ENCODE data around the gene ARMC9. TPM values are rescaled to one million over a fixed set of nuclear protein-coding genes. Genes with fewer than 3 reads are reported as not detected.

Gene ARMC9
- polyA plus RNA-seq, 4 donors, result 0.67 to 10.6 (median 3.5) TPM

DNA sequence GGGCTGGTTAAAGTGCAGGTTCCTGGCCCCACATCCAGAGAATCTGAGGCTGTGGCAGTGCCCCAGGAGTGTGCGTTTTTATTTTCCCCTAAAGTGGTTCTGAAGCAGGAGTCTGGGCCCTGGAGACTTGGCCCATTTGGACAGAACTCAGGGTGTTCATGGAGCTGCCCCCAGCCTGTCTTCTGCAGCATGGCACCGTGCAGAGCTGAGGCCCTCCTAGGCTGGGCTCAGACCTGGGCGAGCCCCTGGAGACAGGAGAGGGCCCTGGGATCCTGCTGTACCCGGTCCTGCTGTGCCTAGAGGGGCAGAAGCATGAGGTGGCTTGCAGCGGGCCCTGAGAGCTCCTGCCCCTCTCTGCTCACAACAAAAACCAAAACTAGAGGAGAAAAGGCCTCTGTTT, 138.3 kb downstream of the ARMC9 start:
- H3K27ac ChIP-seq (ENCODE audit: low read depth in 1 of 3, low read length in 2 of 3), result no peak overlapping the region
- H3K36me3 ChIP-seq (ENCODE audit: control insufficient read depth in 3 of 3, insufficient read depth in 2 of 3, low read depth in 1 of 3, low read length in 3 of 3), result peaks cover 0 to 26% (median 0%) of the 10 kb centered on the region in 3 donors
- DNase-seq, result no peak
- no peak overlapping the region for H3K4me3 ChIP-seq (ENCODE audit: low read depth in 1 of 3, low read length in 3 of 3)
- 90 to 92% (median 90%) methylated on average over 5 of the region's 5 CpGs for WGBS, 3 donors
- H3K9me3 ChIP-seq (ENCODE audit: control insufficient read depth in 2 of 2, insufficient read depth in 1 of 2, low read depth in 1 of 2, low read length in 1 of 2), result no peaks in the 10 kb centered on the region
- H3K4me1 ChIP-seq (ENCODE audit: control insufficient read depth in 3 of 3, insufficient read depth in 2 of 3, low read depth in 1 of 3, low read length in 2 of 3), result no peaks in the 10 kb centered on the region
- no peak for FAIRE-seq
- no peaks in the 10 kb centered on the region for H3K27me3 ChIP-seq (ENCODE audit: control insufficient read depth in 3 of 3, insufficient read depth in 3 of 3, low read length in 3 of 3)

DNA sequence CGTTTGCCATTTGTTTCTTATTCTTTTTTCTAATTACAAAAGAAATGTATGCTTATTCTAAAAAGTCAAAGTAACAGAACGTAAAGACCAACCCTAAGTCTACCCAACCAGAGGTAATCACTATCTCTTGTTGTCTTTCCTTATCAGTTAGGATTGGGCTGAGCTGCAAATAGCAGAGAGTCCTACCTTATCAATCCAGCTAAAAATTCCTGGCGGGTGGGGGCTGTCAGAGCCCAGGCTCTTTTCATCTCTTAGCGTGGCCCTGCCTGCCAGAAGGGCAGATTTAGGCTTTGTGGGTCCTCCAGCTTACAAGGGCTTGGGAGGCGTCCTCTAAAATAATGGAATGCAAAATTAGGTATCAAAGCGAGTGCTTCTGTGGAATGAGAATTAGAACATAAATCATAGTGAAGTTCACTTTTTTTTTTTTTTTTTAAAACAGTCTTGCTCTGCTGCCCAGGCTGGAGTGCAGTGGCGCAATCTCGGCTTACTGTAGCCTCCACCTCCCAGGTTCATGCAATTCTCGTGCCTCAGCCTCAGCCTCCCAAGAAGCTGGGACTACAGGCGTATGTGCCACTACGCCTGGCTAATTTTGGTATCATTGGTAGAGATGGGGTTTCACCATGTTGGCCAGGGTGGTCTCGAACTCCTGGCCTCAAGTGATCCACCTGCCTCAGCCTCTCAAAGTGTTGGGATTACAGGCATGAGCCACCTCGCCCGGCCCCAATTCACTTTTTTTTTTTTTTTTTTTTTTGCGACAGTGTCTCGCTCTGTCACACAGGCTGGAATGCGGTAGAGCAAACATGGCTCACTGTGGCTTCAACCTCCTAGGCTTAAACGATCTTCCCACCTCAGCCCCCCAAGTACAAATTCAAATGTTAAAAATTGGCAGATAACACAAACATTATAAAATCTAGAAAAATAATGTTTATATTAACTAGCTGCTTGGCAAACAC, 139.7 kb downstream of the ARMC9 start:
- Histone ChIP-seq H3K27me3 (ENCODE audit: control insufficient read depth in 3 of 3, insufficient read depth in 3 of 3, low read length in 3 of 3) (no peaks in the 10 kb centered on the region), H3K4me1 (ENCODE audit: control insufficient read depth in 3 of 3, insufficient read depth in 2 of 3, low read depth in 1 of 3, low read length in 2 of 3) (no peaks in the 10 kb centered on the region), H3K27ac (ENCODE audit: low read depth in 1 of 3, low read length in 2 of 3) (no peak overlapping the region), H3K36me3 (ENCODE audit: control insufficient read depth in 3 of 3, insufficient read depth in 2 of 3, low read depth in 1 of 3, low read length in 3 of 3) (peaks cover 0 to 13% (median 0%) of the 10 kb centered on the region in 3 donors), H3K9me3 (ENCODE audit: control insufficient read depth in 2 of 2, insufficient read depth in 1 of 2, low read depth in 1 of 2, low read length in 1 of 2) (no peaks in the 10 kb centered on the region), H3K4me3 (ENCODE audit: low read depth in 1 of 3, low read length in 3 of 3) (no peak overlapping the region)
- DNase-seq, result no peak
- no peak for FAIRE-seq
- WGBS, 3 donors, result 86 to 89% (median 89%) methylated on average over 17 to 18 of the region's 18 CpGs

DNA sequence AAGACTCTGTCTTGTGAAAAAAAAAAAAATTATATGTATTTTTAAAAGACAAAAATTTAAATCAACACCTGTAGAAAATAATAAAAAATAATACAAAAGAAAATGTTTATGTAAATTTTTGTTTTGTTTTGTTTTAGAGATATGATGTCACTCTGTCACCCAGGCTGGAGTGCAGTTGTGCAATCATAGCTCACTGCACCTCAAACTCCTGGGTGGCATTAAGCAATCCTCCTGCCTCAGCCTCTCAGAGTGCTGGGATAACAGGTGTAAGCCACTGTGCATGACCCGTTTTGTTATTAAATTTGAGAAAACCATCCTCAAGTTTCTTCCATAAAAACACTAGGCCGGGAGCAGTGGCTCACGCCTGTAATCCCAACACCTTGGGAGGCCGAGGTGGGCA, 140.9 kb downstream of the ARMC9 start:
- whole genome bisulfite sequencing, 3 donors, result 93 to 94% (median 94%) methylated on average over 4 of the region's 4 CpGs

DNA sequence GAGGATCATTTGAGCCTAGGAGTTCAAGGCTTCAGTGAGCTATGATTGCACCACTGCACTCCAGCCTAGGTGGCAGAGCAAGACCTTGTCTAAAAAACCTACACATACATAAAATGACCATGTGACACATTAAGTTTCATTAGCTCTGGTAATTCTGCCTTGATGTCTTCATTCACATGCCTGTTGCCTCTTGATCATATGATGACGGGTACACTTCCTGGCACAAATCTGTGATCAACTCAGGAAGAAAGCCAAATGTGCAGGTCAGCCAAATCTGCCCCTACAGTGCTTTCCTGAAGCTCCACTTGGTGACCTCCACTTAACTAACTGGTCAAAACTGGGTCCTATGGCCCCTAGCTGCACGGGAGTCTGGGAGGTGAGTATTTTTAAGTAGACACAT, 142.7 kb downstream of the ARMC9 start:
- Histone ChIP-seq H3K9me3 (ENCODE audit: control insufficient read depth in 2 of 2, insufficient read depth in 1 of 2, low read depth in 1 of 2, low read length in 1 of 2) (no peaks in the 10 kb centered on the region), H3K4me3 (ENCODE audit: low read depth in 1 of 3, low read length in 3 of 3) (no peak overlapping the region), H3K27ac (ENCODE audit: low read depth in 1 of 3, low read length in 2 of 3) (no peak overlapping the region), H3K27me3 (ENCODE audit: control insufficient read depth in 3 of 3, insufficient read depth in 3 of 3, low read length in 3 of 3) (no peaks in the 10 kb centered on the region), H3K36me3 (ENCODE audit: control insufficient read depth in 3 of 3, insufficient read depth in 2 of 3, low read depth in 1 of 3, low read length in 3 of 3) (no peaks in the 10 kb centered on the region), H3K4me1 (ENCODE audit: control insufficient read depth in 3 of 3, insufficient read depth in 2 of 3, low read depth in 1 of 3, low read length in 2 of 3) (peaks cover 0 to 8% (median 0%) of the 10 kb centered on the region in 3 donors)
- 84 to 90% (median 88%) methylated on average over 2 of the region's 2 CpGs for WGBS, 3 donors
- DNase-seq (no peak), FAIRE-seq (no peak)

More for the DNA sequence above, 140.9 kb downstream of the ARMC9 start:
- DNase-seq, result no peak
- Histone ChIP-seq H3K9me3 (ENCODE audit: control insufficient read depth in 2 of 2, insufficient read depth in 1 of 2, low read depth in 1 of 2, low read length in 1 of 2) (no peaks in the 10 kb centered on the region), H3K27ac (ENCODE audit: low read depth in 1 of 3, low read length in 2 of 3) (no peak overlapping the region), H3K4me1 (ENCODE audit: control insufficient read depth in 3 of 3, insufficient read depth in 2 of 3, low read depth in 1 of 3, low read length in 2 of 3) (peaks cover 0 to 3% (median 0%) of the 10 kb centered on the region in 3 donors), H3K4me3 (ENCODE audit: low read depth in 1 of 3, low read length in 3 of 3) (no peak overlapping the region), H3K27me3 (ENCODE audit: control insufficient read depth in 3 of 3, insufficient read depth in 3 of 3, low read length in 3 of 3) (no peaks in the 10 kb centered on the region), H3K36me3 (ENCODE audit: control insufficient read depth in 3 of 3, insufficient read depth in 2 of 3, low read depth in 1 of 3, low read length in 3 of 3) (peaks cover 0 to 7% (median 0%) of the 10 kb centered on the region in 3 donors)
- FAIRE-seq, result no peak

DNA sequence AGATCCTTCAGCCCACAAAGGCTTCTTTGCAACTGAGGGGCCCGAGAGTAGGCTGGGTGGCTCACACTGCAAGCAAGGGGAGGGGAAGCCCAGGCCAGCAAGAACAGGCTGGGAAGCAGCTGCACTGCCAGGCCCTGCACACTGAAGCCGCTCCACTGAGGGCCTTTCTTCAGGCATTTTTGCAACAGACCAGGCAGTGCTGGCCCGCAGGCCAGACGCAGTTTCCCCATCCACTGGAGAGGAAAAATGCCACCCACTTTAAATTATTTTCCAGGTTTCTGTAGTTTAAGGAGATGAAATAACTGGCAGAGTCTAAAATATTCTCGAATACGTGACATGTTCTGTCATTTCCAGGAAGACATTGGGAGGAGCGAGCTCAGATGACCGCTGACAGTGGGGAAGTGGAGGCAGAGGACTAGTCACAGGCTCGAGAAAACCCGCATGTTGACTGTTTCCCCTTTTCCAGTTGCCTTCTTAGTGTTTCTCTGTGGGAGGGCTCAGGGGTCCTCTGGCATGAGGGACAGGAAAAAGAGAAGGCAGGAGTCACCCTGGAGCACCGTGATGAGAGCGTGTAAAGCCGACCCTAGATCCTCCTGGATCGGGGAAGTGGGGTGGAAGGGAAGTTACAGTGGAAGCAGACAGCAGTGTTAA, 143.8 kb downstream of the ARMC9 start:
- DNase-seq (no peak), FAIRE-seq (no peak)
- Histone ChIP-seq H3K27ac (ENCODE audit: low read depth in 1 of 3, low read length in 2 of 3) (peak overlapping the region in 1 of 3 donors; percentile 64), H3K27me3 (ENCODE audit: control insufficient read depth in 3 of 3, insufficient read depth in 3 of 3, low read length in 3 of 3) (no peaks in the 10 kb centered on the region), H3K4me3 (ENCODE audit: low read depth in 1 of 3, low read length in 3 of 3) (no peak overlapping the region), H3K9me3 (ENCODE audit: control insufficient read depth in 2 of 2, insufficient read depth in 1 of 2, low read depth in 1 of 2, low read length in 1 of 2) (no peaks in the 10 kb centered on the region), H3K36me3 (ENCODE audit: control insufficient read depth in 3 of 3, insufficient read depth in 2 of 3, low read depth in 1 of 3, low read length in 3 of 3) (no peaks in the 10 kb centered on the region), H3K4me1 (ENCODE audit: control insufficient read depth in 3 of 3, insufficient read depth in 2 of 3, low read depth in 1 of 3, low read length in 2 of 3) (peaks cover 0 to 16% (median 0%) of the 10 kb centered on the region in 3 donors)
- 77 to 92% (median 90%) methylated on average over 14 of the region's 14 CpGs for WGBS, 3 donors

DNA sequence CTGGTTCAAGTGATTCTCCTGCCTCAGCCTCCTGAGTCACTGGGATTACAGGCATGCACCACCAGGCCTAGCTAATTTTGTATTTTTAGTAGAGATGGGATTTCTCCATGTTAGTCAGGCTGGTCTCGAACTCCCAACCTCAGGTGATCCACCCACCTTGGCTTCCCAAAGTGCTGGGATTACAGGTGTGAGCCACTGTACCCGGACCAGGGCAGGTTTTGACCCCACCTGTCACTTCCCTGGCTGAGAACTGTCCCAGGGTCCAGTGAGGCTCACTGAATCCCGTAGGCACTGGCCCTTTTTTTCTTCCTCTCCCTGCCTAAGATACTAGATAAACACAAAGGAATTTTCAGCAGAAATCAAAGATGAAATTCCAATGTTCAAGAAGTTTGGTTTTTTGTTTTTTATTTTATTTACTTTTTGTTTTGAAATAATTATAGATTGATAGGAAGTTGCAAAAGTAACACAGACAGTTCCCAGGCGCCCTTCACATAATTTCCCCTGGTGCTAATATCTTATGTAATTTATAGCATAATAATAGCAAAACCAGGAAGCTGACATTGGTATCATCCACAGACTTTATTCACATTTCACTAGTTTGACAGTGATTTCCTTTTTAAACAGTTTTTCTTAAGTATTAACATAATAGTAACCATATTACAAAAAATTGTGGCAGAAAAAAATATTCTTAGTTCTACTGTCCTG, 144.7 kb downstream of the ARMC9 start:
- H3K4me1 ChIP-seq (ENCODE audit: control insufficient read depth in 3 of 3, insufficient read depth in 2 of 3, low read depth in 1 of 3, low read length in 2 of 3), result peaks cover 0 to 25% (median 4%) of the 10 kb centered on the region in 3 donors
- no peaks in the 10 kb centered on the region for H3K27me3 ChIP-seq (ENCODE audit: control insufficient read depth in 3 of 3, insufficient read depth in 3 of 3, low read length in 3 of 3)
- H3K27ac ChIP-seq (ENCODE audit: low read depth in 1 of 3, low read length in 2 of 3), result no peak overlapping the region
- 71 to 75% (median 73%) methylated on average over 4 of the region's 4 CpGs for WGBS, 3 donors
- DNase-seq (no peak), FAIRE-seq (no peak)
- H3K9me3 ChIP-seq (ENCODE audit: control insufficient read depth in 2 of 2, insufficient read depth in 1 of 2, low read depth in 1 of 2, low read length in 1 of 2), result no peaks in the 10 kb centered on the region
- no peak overlapping the region for H3K4me3 ChIP-seq (ENCODE audit: low read depth in 1 of 3, low read length in 3 of 3)
- no peaks in the 10 kb centered on the region for H3K36me3 ChIP-seq (ENCODE audit: control insufficient read depth in 3 of 3, insufficient read depth in 2 of 3, low read depth in 1 of 3, low read length in 3 of 3)

DNA sequence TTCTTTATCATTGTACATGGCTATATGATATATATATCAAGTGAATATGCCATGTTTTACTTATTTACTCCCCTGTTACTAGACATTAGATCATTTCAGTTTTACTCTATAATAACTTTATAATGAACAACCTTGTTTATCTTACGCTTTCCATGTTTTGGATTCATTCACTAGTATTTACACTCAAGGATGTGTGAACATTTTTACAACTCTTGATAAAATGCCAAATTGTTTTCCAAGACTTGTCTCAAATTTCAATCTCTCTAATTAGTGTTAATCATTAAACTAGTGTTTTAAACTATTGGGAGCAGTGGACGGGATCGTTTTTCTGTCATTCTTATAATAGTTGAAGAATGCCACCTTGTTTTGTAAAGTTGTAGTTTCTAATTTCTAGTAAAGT, 145.6 kb downstream of the ARMC9 start:
- no peaks in the 10 kb centered on the region for H3K27me3 ChIP-seq (ENCODE audit: control insufficient read depth in 3 of 3, insufficient read depth in 3 of 3, low read length in 3 of 3)
- H3K27ac ChIP-seq (ENCODE audit: low read depth in 1 of 3, low read length in 2 of 3), result no peak overlapping the region
- H3K4me1 ChIP-seq (ENCODE audit: control insufficient read depth in 3 of 3, insufficient read depth in 2 of 3, low read depth in 1 of 3, low read length in 2 of 3), result peaks cover 0 to 25% (median 4%) of the 10 kb centered on the region in 3 donors
- DNase-seq (peak in 1 of 2 donors; percentile 63), FAIRE-seq (peak; percentile 91)
- H3K4me3 ChIP-seq (ENCODE audit: low read depth in 1 of 3, low read length in 3 of 3), result no peak overlapping the region
- WGBS, 3 donors, result 7 to 57% (median 31%) methylated on average over 3 of the region's 3 CpGs
- no peaks in the 10 kb centered on the region for H3K36me3 ChIP-seq (ENCODE audit: control insufficient read depth in 3 of 3, insufficient read depth in 2 of 3, low read depth in 1 of 3, low read length in 3 of 3)
- no peaks in the 10 kb centered on the region for H3K9me3 ChIP-seq (ENCODE audit: control insufficient read depth in 2 of 2, insufficient read depth in 1 of 2, low read depth in 1 of 2, low read length in 1 of 2)

DNA sequence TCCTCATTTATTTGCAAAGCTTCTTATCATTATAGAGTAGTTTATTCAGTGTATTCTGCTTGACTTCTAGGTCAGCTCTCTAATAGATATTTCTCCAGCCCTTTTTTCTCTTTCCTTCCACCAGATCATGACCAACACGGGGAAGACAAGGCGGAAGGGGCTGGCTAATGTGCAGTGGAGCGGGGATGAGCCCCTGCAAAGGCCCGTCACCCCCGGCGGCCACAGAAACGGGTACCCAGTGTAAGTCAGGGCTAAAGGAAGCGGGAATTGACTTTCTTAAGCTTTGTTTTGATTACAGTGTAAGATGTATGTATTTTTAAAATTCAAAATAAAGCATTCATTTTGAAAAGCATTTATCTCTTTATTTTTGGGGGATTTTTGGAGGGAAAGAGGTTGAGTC, 146.4 kb downstream of the ARMC9 start:
- no peak for FAIRE-seq
- WGBS, 3 donors, result 83 to 89% (median 85%) methylated on average over 8 of the region's 8 CpGs

More for the DNA sequence above, 146.4 kb downstream of the ARMC9 start:
- peaks cover 0 to 25% (median 4%) of the 10 kb centered on the region in 3 donors for H3K4me1 ChIP-seq (ENCODE audit: control insufficient read depth in 3 of 3, insufficient read depth in 2 of 3, low read depth in 1 of 3, low read length in 2 of 3)
- H3K9me3 ChIP-seq (ENCODE audit: control insufficient read depth in 2 of 2, insufficient read depth in 1 of 2, low read depth in 1 of 2, low read length in 1 of 2), result no peaks in the 10 kb centered on the region
- no peak overlapping the region for H3K27ac ChIP-seq (ENCODE audit: low read depth in 1 of 3, low read length in 2 of 3)
- H3K27me3 ChIP-seq (ENCODE audit: control insufficient read depth in 3 of 3, insufficient read depth in 3 of 3, low read length in 3 of 3), result no peaks in the 10 kb centered on the region
- DNase-seq, result no peak
- no peaks in the 10 kb centered on the region for H3K36me3 ChIP-seq (ENCODE audit: control insufficient read depth in 3 of 3, insufficient read depth in 2 of 3, low read depth in 1 of 3, low read length in 3 of 3)
- no peak overlapping the region for H3K4me3 ChIP-seq (ENCODE audit: low read depth in 1 of 3, low read length in 3 of 3)
